Measurements from ENCODE around the gene SURF1.

SURF1 gene

DNA sequence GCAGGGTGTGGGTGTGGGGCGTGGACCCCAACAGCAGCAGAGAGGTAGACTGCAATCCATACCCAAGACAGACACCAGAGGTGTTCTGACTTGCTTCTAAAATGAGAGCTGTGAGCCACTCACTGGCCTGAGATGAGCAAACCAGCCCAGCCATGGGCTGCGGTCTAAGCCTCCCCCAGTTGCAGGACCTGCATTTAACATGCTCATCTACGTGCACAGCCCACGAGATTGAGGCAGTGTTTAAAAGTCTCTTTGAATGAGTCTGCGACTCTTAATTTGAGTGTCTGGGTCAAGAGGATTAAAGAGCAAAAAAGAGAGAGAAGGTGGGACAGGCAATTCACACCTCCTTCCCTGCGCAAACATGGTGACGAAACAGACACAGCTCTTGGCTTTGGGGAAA lies 13.6 kb upstream of the SURF1 start:
- Histone ChIP-seq H3K4me3 (no peak overlapping the region), H3K27ac (no peak overlapping the region)
- TF ChIP-seq, protein P1, sequence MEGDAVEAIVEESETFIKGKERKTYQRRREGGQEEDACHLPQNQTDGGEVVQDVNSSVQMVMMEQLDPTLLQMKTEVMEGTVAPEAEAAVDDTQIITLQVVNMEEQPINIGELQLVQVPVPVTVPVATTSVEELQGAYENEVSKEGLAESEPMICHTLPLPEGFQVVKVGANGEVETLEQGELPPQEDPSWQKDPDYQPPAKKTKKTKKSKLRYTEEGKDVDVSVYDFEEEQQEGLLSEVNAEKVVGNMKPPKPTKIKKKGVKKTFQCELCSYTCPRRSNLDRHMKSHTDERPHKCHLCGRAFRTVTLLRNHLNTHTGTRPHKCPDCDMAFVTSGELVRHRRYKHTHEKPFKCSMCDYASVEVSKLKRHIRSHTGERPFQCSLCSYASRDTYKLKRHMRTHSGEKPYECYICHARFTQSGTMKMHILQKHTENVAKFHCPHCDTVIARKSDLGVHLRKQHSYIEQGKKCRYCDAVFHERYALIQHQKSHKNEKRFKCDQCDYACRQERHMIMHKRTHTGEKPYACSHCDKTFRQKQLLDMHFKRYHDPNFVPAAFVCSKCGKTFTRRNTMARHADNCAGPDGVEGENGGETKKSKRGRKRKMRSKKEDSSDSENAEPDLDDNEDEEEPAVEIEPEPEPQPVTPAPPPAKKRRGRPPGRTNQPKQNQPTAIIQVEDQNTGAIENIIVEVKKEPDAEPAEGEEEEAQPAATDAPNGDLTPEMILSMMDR (IDR thresholded peaks at IDR 0.05), result no peak
- no peak for DNase-seq (ENCODE audit: low spot score)

DNA sequence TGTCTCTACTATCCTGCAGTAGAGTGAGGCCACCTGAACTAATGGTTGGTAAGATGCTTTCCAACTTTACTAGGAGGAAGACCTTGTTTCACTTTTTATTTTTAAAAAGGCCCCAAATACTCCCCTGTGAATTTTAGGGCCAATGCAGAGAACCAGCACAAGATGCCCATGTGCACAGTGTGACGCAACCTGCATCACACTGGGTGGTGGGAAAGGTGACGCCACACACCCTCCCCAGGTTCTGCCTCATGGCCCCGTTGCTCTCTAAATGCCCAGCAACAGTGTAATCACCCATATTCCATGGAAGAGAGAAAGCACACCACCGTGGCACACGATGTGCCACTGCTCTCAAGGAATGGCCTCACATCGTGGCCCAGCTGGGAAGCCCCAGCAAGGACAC lies 13.1 kb upstream of the SURF1 start:
- Histone ChIP-seq H3K4me3 (no peak overlapping the region), H3K27ac (no peak overlapping the region)
- DNase-seq (ENCODE audit: low spot score), result no peak
- TF ChIP-seq, protein P1 (IDR thresholded peaks at IDR 0.05), result no peak

GRCh38 chr9:133368249-133368881 lies 12.1 kb upstream of the SURF1 start:
- DNase-seq (ENCODE audit: low spot score), result no peak
- no peak overlapping the region for H3K27ac ChIP-seq
- TF ChIP-seq, protein P1 (IDR thresholded peaks at IDR 0.05), result no peak
- H3K4me3 ChIP-seq, result no peak overlapping the region

- DNase-seq (ENCODE audit: low spot score), result no peak
- TF ChIP-seq, protein P1 (IDR thresholded peaks at IDR 0.05), result no peak
- no peak overlapping the region for H3K27ac ChIP-seq
- no peak overlapping the region for H3K4me3 ChIP-seq
These were observed 11.5 kb upstream of the SURF1 start for GRCh38 chr9:133367778-133368177.

GRCh38 chr9:133367221-133367620 lies 10.9 kb upstream of the SURF1 start:
- Histone ChIP-seq H3K4me3 (no peak overlapping the region), H3K27ac (no peak overlapping the region)
- TF ChIP-seq, protein P1 (IDR thresholded peaks at IDR 0.05), result no peak
- DNase-seq (ENCODE audit: low spot score), result no peak

GRCh38 chr9:133366435-133366834 lies 10.1 kb upstream of the SURF1 start:
- DNase-seq (ENCODE audit: low spot score), result no peak
- no peak overlapping the region for H3K27ac ChIP-seq
- TF ChIP-seq, protein P1 (IDR thresholded peaks at IDR 0.05), result no peak
- no peak overlapping the region for H3K4me3 ChIP-seq

DNA sequence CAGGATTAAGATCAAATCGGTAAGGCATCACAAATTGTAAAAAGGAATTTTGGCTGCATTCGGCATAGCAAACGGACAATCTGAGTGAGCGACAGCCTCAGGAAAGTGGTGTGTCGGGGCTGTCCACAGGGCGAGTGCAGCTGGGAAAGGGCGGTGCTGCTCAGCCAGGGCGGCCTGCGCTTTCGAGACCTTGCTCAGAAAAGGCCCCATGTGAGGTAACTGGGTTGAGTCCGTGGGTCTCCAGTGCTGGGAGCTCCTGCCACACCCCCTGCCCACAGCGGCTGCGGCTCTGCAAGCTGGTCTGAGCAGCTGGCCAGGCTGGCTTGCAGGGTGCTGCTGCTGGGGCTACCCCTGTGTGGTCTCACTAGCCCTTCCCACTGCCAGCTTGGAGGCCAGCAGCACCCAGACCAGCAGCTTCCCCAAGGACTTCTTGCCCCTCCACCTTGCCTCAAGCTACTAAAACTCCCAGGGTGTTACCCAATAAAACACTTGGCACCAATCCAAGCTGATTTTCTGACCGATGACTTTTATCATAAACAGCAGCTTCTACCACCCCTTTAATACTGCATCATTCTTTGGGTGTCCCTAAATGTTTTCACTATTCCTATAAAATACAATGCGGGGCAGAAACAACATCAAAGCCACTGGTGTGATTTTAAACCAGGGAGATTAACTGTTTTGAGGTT lies 6.2 kb upstream of the SURF1 start:
- Histone ChIP-seq H3K27ac (no peak overlapping the region), H3K4me3 (no peak overlapping the region)
- TF ChIP-seq, protein P1 (IDR thresholded peaks at IDR 0.05), result no peak
- no peak for DNase-seq (ENCODE audit: low spot score)

All from coronary artery (tissue), 2 donors.